PC-3 (cell line): ENCODE measurements around the gene ERGIC1. TPM values are rescaled to one million over a fixed set of nuclear protein-coding genes. Genes with fewer than 3 reads are reported as not detected.

ENCODE experiments used
- ATAC-seq: fragments of 200-7000 bp; cut with Tn5 transposase; 2 replicates; pipeline ENCODE4 v1.9.1; 2020; ENCODE audit warnings: mild to moderate bottlenecking, moderate library complexity
- BruUV-seq: library from RNA; stranded (reverse); fragments of 400-500 nt; replicated peaks from 2 replicates; lab custom pipeline; 2021; lab: Mats Ljungman, UMichigan
- CTCF ChIA-PET: fragments of 300-600 bp; sonication (Branson Sonifier 250); formaldehyde crosslinking; loops from one replicate; lab custom pipeline; 2022; ENCODE audit warnings: antibody characterized with exemption; lab: Charles Lee
- POLR2A ChIA-PET: fragments of 300-600 bp; sonication (Branson Sonifier 250); formaldehyde crosslinking; loops from one replicate; lab custom pipeline; 2022; ENCODE audit warnings: antibody characterized with exemption; ENCODE audit not compliant: unreplicated experiment; lab: Charles Lee
- DNase-seq: peaks from one replicate; pipeline ENCODE4 v3.0.0-alpha.2; 2015
- H2AFZ ChIP-seq: fragments of 300-600 bp; sonication (generic); 2 replicates; pipeline ENCODE4 v1.6.0; 2016; ENCODE audit warnings: antibody characterized with exemption, low read length
- H3F3A ChIP-seq: fragments of 300-600 bp; sonication (generic); one replicate; pipeline ENCODE4 v1.6.0; 2017; ENCODE audit warnings: antibody characterized with exemption, low read length, control low read depth, mild to moderate bottlenecking; ENCODE audit not compliant: unreplicated experiment
- H3K27ac ChIP-seq: fragments of 300-600 bp; sonication (generic); 2 replicates; pipeline ENCODE4 v1.5.1; 2016; ENCODE audit warnings: mild to moderate bottlenecking, low read length
- H3K27me3 ChIP-seq: fragments of 300-600 bp; sonication (generic); 2 replicates; pipeline ENCODE4 v1.6.1; 2016; ENCODE audit warnings: low read length, mixed read lengths
- H3K36me3 ChIP-seq: fragments of 300-600 bp; sonication (generic); 2 replicates; pipeline ENCODE4 v1.6.1; 2016; ENCODE audit warnings: low read depth, mixed run types, low read length, mixed read lengths
- H3K4me1 ChIP-seq: fragments of 300-600 bp; sonication (generic); 2 replicates; pipeline ENCODE4 v1.5.1; 2016; ENCODE audit warnings: low read length; ENCODE audit not compliant: insufficient read depth
- H3K4me2 ChIP-seq: fragments of 300-600 bp; sonication (generic); 2 replicates; pipeline ENCODE4 v1.6.0; 2016; ENCODE audit warnings: low read length
- H3K4me3 ChIP-seq: fragments of 300-600 bp; sonication (generic); 2 replicates; pipeline ENCODE4 v1.5.1; 2016; ENCODE audit warnings: mild to moderate bottlenecking, low read length, mixed read lengths
- H3K79me2 ChIP-seq: fragments of 300-600 bp; sonication (generic); 2 replicates; pipeline ENCODE4 v1.6.1; 2017; ENCODE audit warnings: low read length, mixed read lengths
- H3K9ac ChIP-seq: fragments of 300-600 bp; sonication (generic); 2 replicates; pipeline ENCODE4 v1.6.0; 2016; ENCODE audit warnings: mild to moderate bottlenecking, low read length
- H3K9me2 ChIP-seq: fragments of 300-600 bp; sonication (generic); replicated peaks from 2 replicates; pipeline ENCODE4 v1.6.1; 2016; ENCODE audit warnings: mixed run types, low read length, mixed read lengths
- H3K9me3 ChIP-seq: fragments of 300-600 bp; sonication (generic); 2 replicates; pipeline ENCODE4 v1.6.1; 2016; ENCODE audit warnings: low read length, mixed read lengths
- H4K20me1 ChIP-seq: fragments of 300-600 bp; sonication (generic); 2 replicates; pipeline ENCODE4 v1.6.1; 2016; ENCODE audit warnings: low read length, mixed read lengths
- EZH2 ChIP-seq: fragments of 300-600 bp; sonication (generic); IDR thresholded peaks from one replicate; pipeline ENCODE4 v1.6.1; 2017; ENCODE audit warnings: antibody characterized with exemption, mild to moderate bottlenecking, low read length; ENCODE audit not compliant: unreplicated experiment
- EZH2phosphoT487 ChIP-seq: fragments of 300-600 bp; sonication (generic); IDR thresholded peaks from 2 replicates; pipeline ENCODE4 v1.6.1; 2018; ENCODE audit warnings: mild to moderate bottlenecking, antibody characterized with exemption, low read length, borderline replicate concordance
- intact Hi-C: fragments of 100-400 bp; cut with micrococcal nuclease; formaldehyde crosslinking; loops from 2 replicates; pipeline ENCODE4 v1.9.0; 2023
- total RNA-seq: library from RNA; depleted of rRNA; stranded (reverse); fragments of >200 nt; gene quantifications from 2 replicates; pipeline ENCODE4 v1.2.3, GENCODE V29; 2014
- TF ChIP-seq, protein P1 (sequence below): fragments of 300-600 bp; sonication (generic); conservative IDR thresholded peaks from 2 replicates; pipeline ENCODE4 v1.5.1; 2017; ENCODE audit warnings: antibody characterized with exemption, low read depth, mild to moderate bottlenecking, low read length

The ERGIC1 gene
- total RNA-seq, 1 experiment from 2014 or later, result 148 TPM

DNA sequence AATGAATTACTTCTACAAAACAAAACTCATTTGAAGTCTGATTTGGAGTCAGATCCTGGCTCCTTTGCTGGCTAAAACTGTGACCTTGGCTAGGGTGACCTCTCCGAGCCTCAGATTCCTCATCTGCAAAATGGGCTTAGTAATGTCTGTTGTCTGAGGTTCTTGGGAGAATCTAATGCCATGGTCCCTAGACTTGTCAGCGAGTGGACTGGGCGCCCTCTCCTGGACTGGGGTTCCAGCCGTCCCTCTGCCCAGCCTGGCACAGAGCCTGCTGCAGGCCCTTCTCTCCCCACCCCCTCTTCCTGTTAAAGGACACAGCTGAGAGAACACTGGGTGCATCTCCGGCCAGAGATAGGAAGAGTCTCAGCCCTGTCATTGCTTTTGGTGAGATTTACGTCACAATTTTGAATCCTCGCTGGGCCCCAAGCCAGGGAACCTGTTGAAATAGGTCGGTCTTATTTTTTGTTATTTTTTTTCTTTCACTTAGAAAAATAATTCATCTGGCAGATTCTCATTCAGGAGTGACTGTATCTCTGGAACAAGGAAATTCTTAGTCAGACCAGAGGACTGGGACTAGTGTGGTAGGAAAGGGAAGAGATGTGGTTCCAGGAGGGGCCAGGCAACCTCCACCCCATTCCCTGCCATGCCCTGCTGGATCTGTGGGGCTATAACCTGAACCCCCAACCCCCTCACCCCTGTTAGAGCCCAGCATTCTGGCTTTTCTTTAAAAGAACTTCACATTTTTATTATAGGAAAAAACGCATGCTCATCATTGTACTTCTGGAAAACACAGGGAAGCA is 77.0 kb downstream of the ERGIC1 start:
- H3K9ac ChIP-seq, result no peak overlapping the region
- no peaks in the 10 kb centered on the region for H3K9me2 ChIP-seq
- intact Hi-C loops, result no loop called here
- peaks cover 5% of the 10 kb centered on the region; the same call in 1 of the 2 replicates for H3K36me3 ChIP-seq
- TF ChIP-seq EZH2phosphoT487 (no peak), EZH2 (no peak)
- TF ChIP-seq, protein P1, sequence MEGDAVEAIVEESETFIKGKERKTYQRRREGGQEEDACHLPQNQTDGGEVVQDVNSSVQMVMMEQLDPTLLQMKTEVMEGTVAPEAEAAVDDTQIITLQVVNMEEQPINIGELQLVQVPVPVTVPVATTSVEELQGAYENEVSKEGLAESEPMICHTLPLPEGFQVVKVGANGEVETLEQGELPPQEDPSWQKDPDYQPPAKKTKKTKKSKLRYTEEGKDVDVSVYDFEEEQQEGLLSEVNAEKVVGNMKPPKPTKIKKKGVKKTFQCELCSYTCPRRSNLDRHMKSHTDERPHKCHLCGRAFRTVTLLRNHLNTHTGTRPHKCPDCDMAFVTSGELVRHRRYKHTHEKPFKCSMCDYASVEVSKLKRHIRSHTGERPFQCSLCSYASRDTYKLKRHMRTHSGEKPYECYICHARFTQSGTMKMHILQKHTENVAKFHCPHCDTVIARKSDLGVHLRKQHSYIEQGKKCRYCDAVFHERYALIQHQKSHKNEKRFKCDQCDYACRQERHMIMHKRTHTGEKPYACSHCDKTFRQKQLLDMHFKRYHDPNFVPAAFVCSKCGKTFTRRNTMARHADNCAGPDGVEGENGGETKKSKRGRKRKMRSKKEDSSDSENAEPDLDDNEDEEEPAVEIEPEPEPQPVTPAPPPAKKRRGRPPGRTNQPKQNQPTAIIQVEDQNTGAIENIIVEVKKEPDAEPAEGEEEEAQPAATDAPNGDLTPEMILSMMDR, result peak; percentile 60
- H3K27me3 ChIP-seq, result no peaks in the 10 kb centered on the region
- H3K9me3 ChIP-seq, result no peaks in the 10 kb centered on the region
- H2AFZ ChIP-seq, result no peak overlapping the region
- H3K4me3 ChIP-seq, result no peak overlapping the region
- 0 out of 2 replicates have a peak overlapping the region, but pooled peaks have one; percentile 11 for H3K27ac ChIP-seq
- no peaks in the 10 kb centered on the region for H3K79me2 ChIP-seq
- no peak overlapping the region for H3K4me2 ChIP-seq
- no peaks in the 10 kb centered on the region for H4K20me1 ChIP-seq
- POLR2A ChIA-PET, result no interaction called here
- peaks cover 3% of the 10 kb centered on the region for H3K4me1 ChIP-seq
- no peaks in the 10 kb centered on the region for H3F3A ChIP-seq
- CTCF ChIA-PET, result interaction anchor here (0.7 kb wide), 2 partner anchors 185 to 194 kb away, joined by 3 to 6 read pairs; no protein-coding TSS in a partner anchor
- DNase-seq (peak; percentile 51), ATAC-seq (peak; percentile 78)
- BruUV-seq, result no TSS peak

DNA sequence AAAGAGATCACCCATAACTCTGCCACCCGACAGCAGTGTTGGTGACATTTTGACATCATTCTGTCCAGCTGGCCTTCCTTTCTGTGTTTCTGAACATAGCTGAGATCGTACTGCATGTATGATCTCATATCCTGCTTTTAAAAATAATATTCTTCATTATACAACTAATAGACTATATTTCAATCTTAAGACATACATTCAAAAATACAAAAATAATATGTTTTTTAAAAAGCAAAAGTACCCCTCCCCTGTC is 77.5 kb downstream of the ERGIC1 start:
- no peak overlapping the region for H2AFZ ChIP-seq
- no peak overlapping the region for H3K27ac ChIP-seq
- ATAC-seq, result no peak
- no peaks in the 10 kb centered on the region for H3K79me2 ChIP-seq
- H3K4me2 ChIP-seq, result no peak overlapping the region
- no TSS peak for BruUV-seq
- peaks cover 5% of the 10 kb centered on the region; the same call in 1 of the 2 replicates for H3K36me3 ChIP-seq
- ChIA-PET CTCF (no interaction called here), POLR2A (no interaction called here)
- H3K9ac ChIP-seq, result no peak overlapping the region
- TF ChIP-seq EZH2phosphoT487, result no peak
- no peak for TF ChIP-seq EZH2
- TF ChIP-seq, protein P1, result no peak
- intact Hi-C loops, result no loop called here
- no peaks in the 10 kb centered on the region for H3K4me1 ChIP-seq
- no peak for DNase-seq
- no peaks in the 10 kb centered on the region for H3F3A ChIP-seq
- H3K9me2 ChIP-seq, result no peaks in the 10 kb centered on the region
- no peaks in the 10 kb centered on the region for H4K20me1 ChIP-seq
- no peaks in the 10 kb centered on the region for H3K9me3 ChIP-seq
- no peak overlapping the region for H3K4me3 ChIP-seq
- no peaks in the 10 kb centered on the region for H3K27me3 ChIP-seq

DNA sequence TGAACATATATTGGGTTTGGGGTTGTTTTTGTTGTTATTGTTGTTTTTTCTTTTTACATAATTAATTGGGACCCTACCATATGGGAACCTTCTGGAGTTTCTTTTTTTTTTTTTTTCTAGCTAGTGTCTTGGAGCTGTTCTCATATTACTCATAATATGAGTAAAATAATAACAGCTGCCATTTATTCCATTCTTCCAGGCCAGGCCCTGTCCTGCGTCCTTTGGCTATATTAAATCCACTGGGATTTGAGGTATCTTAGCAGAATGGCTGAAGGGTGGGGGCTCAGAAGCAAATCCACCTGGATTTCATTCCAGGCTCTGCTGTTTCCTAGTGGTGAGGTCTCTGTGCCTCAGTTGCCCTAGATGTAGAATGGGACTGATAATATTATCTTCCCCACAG is 77.9 kb downstream of the ERGIC1 start:
- ATAC-seq, result no peak
- Histone ChIP-seq H3K9ac (no peak overlapping the region), H2AFZ (no peak overlapping the region), H3K27me3 (no peaks in the 10 kb centered on the region), H3K9me3 (no peaks in the 10 kb centered on the region), H3K4me2 (no peak overlapping the region), H3K4me3 (no peak overlapping the region), H3K9me2 (no peaks in the 10 kb centered on the region), H3K36me3 (peaks cover 5% of the 10 kb centered on the region; the same call in 1 of the 2 replicates), H4K20me1 (no peaks in the 10 kb centered on the region), H3K27ac (no peak overlapping the region), H3K79me2 (no peaks in the 10 kb centered on the region), H3F3A (no peaks in the 10 kb centered on the region), H3K4me1 (no peaks in the 10 kb centered on the region)
- no TSS peak for BruUV-seq
- ChIA-PET POLR2A (interaction anchor here (0.6 kb wide), 1 partner anchor 8 kb away, joined by 3 read pairs; no protein-coding TSS in a partner anchor), CTCF (no interaction called here)
- intact Hi-C loops, result no loop called here
- no peak for DNase-seq
- TF ChIP-seq EZH2phosphoT487 (no peak), EZH2 (no peak)
